ENCODE data around the gene EXT2.

The EXT2 gene

GRCh38 chr11:44101098-44101497 lies 5.6 kb downstream of the EXT2 start:
- no peak overlapping the region for H3K27ac ChIP-seq
- TF ChIP-seq, protein P1, sequence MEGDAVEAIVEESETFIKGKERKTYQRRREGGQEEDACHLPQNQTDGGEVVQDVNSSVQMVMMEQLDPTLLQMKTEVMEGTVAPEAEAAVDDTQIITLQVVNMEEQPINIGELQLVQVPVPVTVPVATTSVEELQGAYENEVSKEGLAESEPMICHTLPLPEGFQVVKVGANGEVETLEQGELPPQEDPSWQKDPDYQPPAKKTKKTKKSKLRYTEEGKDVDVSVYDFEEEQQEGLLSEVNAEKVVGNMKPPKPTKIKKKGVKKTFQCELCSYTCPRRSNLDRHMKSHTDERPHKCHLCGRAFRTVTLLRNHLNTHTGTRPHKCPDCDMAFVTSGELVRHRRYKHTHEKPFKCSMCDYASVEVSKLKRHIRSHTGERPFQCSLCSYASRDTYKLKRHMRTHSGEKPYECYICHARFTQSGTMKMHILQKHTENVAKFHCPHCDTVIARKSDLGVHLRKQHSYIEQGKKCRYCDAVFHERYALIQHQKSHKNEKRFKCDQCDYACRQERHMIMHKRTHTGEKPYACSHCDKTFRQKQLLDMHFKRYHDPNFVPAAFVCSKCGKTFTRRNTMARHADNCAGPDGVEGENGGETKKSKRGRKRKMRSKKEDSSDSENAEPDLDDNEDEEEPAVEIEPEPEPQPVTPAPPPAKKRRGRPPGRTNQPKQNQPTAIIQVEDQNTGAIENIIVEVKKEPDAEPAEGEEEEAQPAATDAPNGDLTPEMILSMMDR (conservative IDR thresholded peaks at IDR 0.05) = no peak

DNA sequence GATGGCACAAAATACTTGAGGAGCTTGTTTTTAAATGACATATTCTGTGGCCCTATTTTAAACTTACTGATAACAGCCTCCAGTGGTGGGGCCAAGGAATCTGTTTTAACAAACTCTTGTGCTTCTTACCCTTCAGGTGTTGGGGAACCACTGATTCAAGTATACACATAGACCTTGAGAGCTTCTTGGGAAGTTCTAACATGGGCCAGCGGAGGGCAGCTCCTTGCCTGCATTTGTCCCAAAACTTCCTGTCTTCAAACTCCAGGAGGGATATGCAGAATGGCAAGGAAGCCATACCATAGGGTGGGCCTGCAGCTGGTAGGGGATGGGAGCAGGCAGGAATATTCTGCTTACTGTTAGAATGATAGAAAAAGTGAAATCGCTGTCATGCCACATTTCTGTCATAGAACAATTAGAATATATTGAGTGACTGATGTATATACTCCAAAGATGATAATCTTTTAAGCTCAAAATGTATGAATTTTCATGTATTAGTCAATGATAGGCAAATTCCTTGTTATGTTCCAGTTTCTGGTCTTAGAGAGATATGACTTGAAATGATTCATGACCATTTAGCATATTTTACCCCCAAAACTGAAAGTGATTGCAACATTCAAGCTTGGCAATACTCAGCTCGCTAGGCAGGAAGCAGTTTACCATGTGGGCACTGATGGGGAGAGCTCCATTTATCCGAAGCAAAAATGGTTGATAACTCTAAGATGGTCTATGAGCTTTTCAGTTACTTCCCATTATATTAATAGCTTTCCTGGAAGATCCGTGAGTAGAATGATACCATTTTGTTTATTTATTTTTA lies 9.2 kb downstream of the EXT2 start:
- TF ChIP-seq, protein P1 (conservative IDR thresholded peaks at IDR 0.05) = no peak; the same call in 1 of the 2 replicates
- no peak overlapping the region for H3K27ac ChIP-seq

- H3K27ac ChIP-seq = no peak overlapping the region
- TF ChIP-seq, protein P1 (conservative IDR thresholded peaks at IDR 0.05) = no peak
These were observed 12.8 kb downstream of the EXT2 start for GRCh38 chr11:44108260-44108659.

DNA sequence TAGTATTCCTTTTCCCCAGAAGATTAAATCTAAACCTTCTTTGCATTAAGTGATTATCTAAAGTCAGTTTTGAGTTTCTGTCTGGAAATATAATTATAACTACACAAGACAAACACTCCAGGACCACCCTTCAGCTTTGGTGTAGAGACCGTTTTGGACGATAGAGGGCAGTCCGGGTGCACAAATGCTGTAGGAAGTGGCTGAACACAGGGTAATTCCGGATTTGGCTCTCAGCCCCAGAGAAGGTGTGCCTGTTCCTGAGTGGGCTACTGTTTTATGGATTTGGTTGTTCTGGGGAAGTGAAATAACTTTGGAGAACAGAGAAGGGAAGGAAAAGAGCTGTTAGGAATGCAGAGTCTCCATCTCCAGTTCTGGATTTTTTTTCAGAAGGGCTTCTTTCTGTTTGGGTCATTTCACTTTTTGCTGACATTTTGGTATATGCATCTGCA lies 14.8 kb downstream of the EXT2 start:
- H3K27ac ChIP-seq = no peak overlapping the region
- TF ChIP-seq, protein P1 (conservative IDR thresholded peaks at IDR 0.05) = peak; percentile 89

- no peak overlapping the region for H3K27ac ChIP-seq
- TF ChIP-seq, protein P1 (conservative IDR thresholded peaks at IDR 0.05) = no peak
These were observed 16.8 kb downstream of the EXT2 start for GRCh38 chr11:44112091-44112821.

DNA sequence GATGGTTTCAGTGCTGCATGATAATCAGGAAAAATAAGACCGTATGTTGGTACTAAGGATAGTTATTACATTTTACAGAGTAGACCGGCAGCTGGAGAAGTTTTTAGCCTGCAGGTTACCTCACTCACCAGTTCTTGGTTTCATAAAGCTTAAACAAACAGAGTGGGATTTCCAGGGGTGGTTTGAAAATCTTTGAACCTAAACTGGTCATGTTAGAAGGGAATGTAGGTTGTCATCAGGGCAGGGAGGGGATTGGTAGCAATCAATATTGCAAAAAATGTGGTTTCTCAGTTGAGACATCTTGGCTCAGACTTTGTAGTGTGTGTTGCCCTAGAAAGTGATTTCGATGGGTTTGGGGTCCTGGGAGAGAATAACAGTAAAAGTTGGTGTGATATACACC lies 17.5 kb downstream of the EXT2 start:
- TF ChIP-seq, protein P1 (conservative IDR thresholded peaks at IDR 0.05) = no peak
- no peak overlapping the region for H3K27ac ChIP-seq

- TF ChIP-seq, protein P1 (conservative IDR thresholded peaks at IDR 0.05) = no peak
- no peak overlapping the region for H3K27ac ChIP-seq
These were observed 18.1 kb downstream of the EXT2 start for GRCh38 chr11:44113572-44113971.
